Measurements from ENCODE around the gene KANSL1L. TPM values are rescaled to one million over a fixed set of nuclear protein-coding genes. Genes with fewer than 3 reads are reported as not detected.

Gene KANSL1L
- polyA plus RNA-seq, 1 donor (not counting 4 experiments of a cell fraction or from before 2014, with no cell fraction given), result 4.7 TPM

- DNase-seq (ENCODE audit: low read depth, low spot score) (no peak), FAIRE-seq (no peak)
- Histone ChIP-seq H3K9me3 (ENCODE audit: control insufficient read depth, low read depth, low read length) (no peaks in the 10 kb centered on the region), H3K9ac (ENCODE audit: control insufficient read depth, extremely low read depth, insufficient read depth, low read length) (no peak overlapping the region), H2AFZ (ENCODE audit: control insufficient read depth, low read length) (no peak overlapping the region), H3K27me3 (ENCODE audit: control insufficient read depth, extremely low read depth, insufficient read depth, low read length) (no peaks in the 10 kb centered on the region), H3K36me3 (ENCODE audit: control insufficient read depth in 2 of 2, extremely low read depth in 1 of 2, insufficient read depth in 2 of 2, low read length in 2 of 2) (peaks cover 0 to 1% of the 10 kb centered on the region in 2 experiments), H3K79me2 (ENCODE audit: control insufficient read depth, insufficient read depth, low read length) (no peaks in the 10 kb centered on the region), H3K4me2 (ENCODE audit: control insufficient read depth, extremely low read depth, insufficient read depth, low read depth, low read length) (no peak overlapping the region), H3K27ac (ENCODE audit: control insufficient read depth, insufficient read depth, low read length) (no peak overlapping the region), H3K4me1 (ENCODE audit: control insufficient read depth, extremely low read depth, insufficient read depth, low read length) (no peaks in the 10 kb centered on the region), H4K20me1 (ENCODE audit: control insufficient read depth, extremely low read depth, insufficient read depth, low read length) (no peaks in the 10 kb centered on the region), H3K4me3 (ENCODE audit: control insufficient read depth in 2 of 3, extremely low read depth in 1 of 3, insufficient read depth in 2 of 3, low read depth in 1 of 3, low read length in 3 of 3) (no peak overlapping the region), H3K9me1 (ENCODE audit: control insufficient read depth, extremely low read depth, insufficient read depth, low read length) (no peaks in the 10 kb centered on the region)
- dilution Hi-C loops (cut with MboI; ENCODE audit: extremely low pct_ligation_motif_present, low sequenced_read_pairs), result no loop called here
- TF ChIP-seq CTCF (optimal IDR thresholded peaks at IDR 0.05 in 1 of 3, IDR thresholded peaks at IDR 0.05 in 1 of 3, conservative IDR thresholded peaks at IDR 0.05 in 1 of 3; ENCODE audit: extremely low read depth in 1 of 3, insufficient read depth in 2 of 3, low read length in 3 of 3), result no peak
- TF ChIP-seq EZH2 (IDR thresholded peaks at IDR 0.05; ENCODE audit: low read length), result no peak
These were observed 13.7 kb downstream of the KANSL1L start for GRCh38 chr2:210157526-210157925.

- Histone ChIP-seq H3K4me3 (ENCODE audit: control insufficient read depth in 2 of 3, extremely low read depth in 1 of 3, insufficient read depth in 2 of 3, low read depth in 1 of 3, low read length in 3 of 3) (no peak overlapping the region), H3K9me3 (ENCODE audit: control insufficient read depth, low read depth, low read length) (no peaks in the 10 kb centered on the region), H3K27ac (ENCODE audit: control insufficient read depth, insufficient read depth, low read length) (no peak overlapping the region), H3K79me2 (ENCODE audit: control insufficient read depth, insufficient read depth, low read length) (no peaks in the 10 kb centered on the region), H3K4me2 (ENCODE audit: control insufficient read depth, extremely low read depth, insufficient read depth, low read depth, low read length) (no peak overlapping the region), H3K4me1 (ENCODE audit: control insufficient read depth, extremely low read depth, insufficient read depth, low read length) (no peaks in the 10 kb centered on the region), H4K20me1 (ENCODE audit: control insufficient read depth, extremely low read depth, insufficient read depth, low read length) (no peaks in the 10 kb centered on the region), H3K36me3 (ENCODE audit: control insufficient read depth in 2 of 2, extremely low read depth in 1 of 2, insufficient read depth in 2 of 2, low read length in 2 of 2) (peaks cover 0 to 4% of the 10 kb centered on the region in 2 experiments), H2AFZ (ENCODE audit: control insufficient read depth, low read length) (no peak overlapping the region), H3K9ac (ENCODE audit: control insufficient read depth, extremely low read depth, insufficient read depth, low read length) (no peak overlapping the region), H3K27me3 (ENCODE audit: control insufficient read depth, extremely low read depth, insufficient read depth, low read length) (no peaks in the 10 kb centered on the region), H3K9me1 (ENCODE audit: control insufficient read depth, extremely low read depth, insufficient read depth, low read length) (no peaks in the 10 kb centered on the region)
- TF ChIP-seq EZH2 (IDR thresholded peaks at IDR 0.05; ENCODE audit: low read length), result no peak
- no peak for TF ChIP-seq CTCF (optimal IDR thresholded peaks at IDR 0.05 in 1 of 3, IDR thresholded peaks at IDR 0.05 in 1 of 3, conservative IDR thresholded peaks at IDR 0.05 in 1 of 3; ENCODE audit: extremely low read depth in 1 of 3, insufficient read depth in 2 of 3, low read length in 3 of 3)
- no peak for DNase-seq (ENCODE audit: low read depth, low spot score)
- dilution Hi-C loops (cut with MboI; ENCODE audit: extremely low pct_ligation_motif_present, low sequenced_read_pairs), result no loop called here
- no peak for FAIRE-seq
These were observed 23.6 kb downstream of the KANSL1L start for GRCh38 chr2:210147614-210148013.

Measured in keratinocyte (primary cell).